Liver (tissue), 3 donors: Measurements from ENCODE around the gene HERPUD2.
A peak's percentile ranks its signal among the peaks of the same experiment; 100 is the strongest.

Experiments used
- EGR1 ChIP-seq, 2 donors: IDR thresholded peaks; 2 replicates each; pipeline ENCODE4 v1.6.1; 2016 to 2018; ENCODE audit warnings: antibody characterized with exemption in 2 of 2, low read depth in 2 of 2
- FOXA1 ChIP-seq: IDR thresholded peaks from 2 replicates; pipeline ENCODE4 v1.6.1; 2016; ENCODE audit warnings: antibody characterized with exemption
- GABPA ChIP-seq, 2 donors: IDR thresholded peaks in 1 of 2; conservative IDR thresholded peaks in 1 of 2; 2 replicates each; pipeline ENCODE4 v1.6.1; 2016; ENCODE audit warnings: antibody characterized with exemption in 2 of 2, mild to moderate bottlenecking in 1 of 2, moderate library complexity in 1 of 2
- SP1 ChIP-seq: IDR thresholded peaks from 2 replicates; pipeline ENCODE4 v1.6.1; 2018; ENCODE audit warnings: antibody characterized with exemption, mild to moderate bottlenecking
- TAF1 ChIP-seq: conservative IDR thresholded peaks from 2 replicates; pipeline ENCODE4 v1.6.1; 2016; ENCODE audit warnings: antibody characterized with exemption, mild to moderate bottlenecking
- YY1 ChIP-seq: IDR thresholded peaks from 2 replicates; pipeline ENCODE4 v1.6.1; 2016; ENCODE audit warnings: antibody characterized with exemption, mild to moderate bottlenecking
- TF ChIP-seq, protein P1 (sequence below): fragments of 150-350 bp; IDR thresholded peaks from 2 replicates; pipeline ENCODE4 v1.5.1; 2017; ENCODE audit warnings: improper control_type of control experiment, low read depth, low read length; ENCODE audit not compliant: missing input control
- TF ChIP-seq, protein P2 (sequence below): IDR thresholded peaks from 2 replicates; pipeline ENCODE4 v1.6.1; 2016; ENCODE audit warnings: antibody characterized with exemption
- TF ChIP-seq, protein P3 (sequence below): IDR thresholded peaks from 2 replicates; pipeline ENCODE4 v1.6.1; 2016; ENCODE audit warnings: antibody characterized with exemption, mild to moderate bottlenecking
- TF ChIP-seq, protein P4 (sequence below): IDR thresholded peaks from 2 replicates; pipeline ENCODE4 v1.6.1; 2016; ENCODE audit warnings: antibody characterized with exemption
- TF ChIP-seq, protein P5 (sequence below): IDR thresholded peaks from 2 replicates; pipeline ENCODE4 v1.6.1; 2016; ENCODE audit warnings: antibody characterized with exemption
- donor health status: healthy.
- donor health status: healthy.

DNA sequence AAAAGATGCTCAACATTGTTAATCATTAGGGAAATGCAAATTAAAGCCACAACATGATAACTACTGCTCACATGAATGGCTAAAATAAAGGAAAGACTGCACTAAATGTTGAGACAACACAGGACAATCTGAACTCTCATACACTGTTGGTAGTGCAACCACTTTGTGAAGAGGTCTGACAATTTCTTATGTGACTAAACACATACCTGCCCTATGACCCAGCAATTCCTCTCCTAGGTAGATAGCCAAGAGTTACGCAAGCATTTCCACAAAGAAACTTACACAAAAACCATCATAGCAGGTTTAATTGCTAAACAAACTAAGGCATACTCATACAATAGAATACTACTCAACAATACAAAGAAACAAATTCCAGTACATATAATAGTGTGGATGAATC is 41.8 kb upstream of the HERPUD2 start:
- TF ChIP-seq, protein P1, sequence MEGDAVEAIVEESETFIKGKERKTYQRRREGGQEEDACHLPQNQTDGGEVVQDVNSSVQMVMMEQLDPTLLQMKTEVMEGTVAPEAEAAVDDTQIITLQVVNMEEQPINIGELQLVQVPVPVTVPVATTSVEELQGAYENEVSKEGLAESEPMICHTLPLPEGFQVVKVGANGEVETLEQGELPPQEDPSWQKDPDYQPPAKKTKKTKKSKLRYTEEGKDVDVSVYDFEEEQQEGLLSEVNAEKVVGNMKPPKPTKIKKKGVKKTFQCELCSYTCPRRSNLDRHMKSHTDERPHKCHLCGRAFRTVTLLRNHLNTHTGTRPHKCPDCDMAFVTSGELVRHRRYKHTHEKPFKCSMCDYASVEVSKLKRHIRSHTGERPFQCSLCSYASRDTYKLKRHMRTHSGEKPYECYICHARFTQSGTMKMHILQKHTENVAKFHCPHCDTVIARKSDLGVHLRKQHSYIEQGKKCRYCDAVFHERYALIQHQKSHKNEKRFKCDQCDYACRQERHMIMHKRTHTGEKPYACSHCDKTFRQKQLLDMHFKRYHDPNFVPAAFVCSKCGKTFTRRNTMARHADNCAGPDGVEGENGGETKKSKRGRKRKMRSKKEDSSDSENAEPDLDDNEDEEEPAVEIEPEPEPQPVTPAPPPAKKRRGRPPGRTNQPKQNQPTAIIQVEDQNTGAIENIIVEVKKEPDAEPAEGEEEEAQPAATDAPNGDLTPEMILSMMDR: no peak
- TF ChIP-seq FOXA1 (no peak), TAF1 (no peak), EGR1 (IDR thresholded peaks at IDR 0.05; ENCODE audit: low read depth in 2 of 2) (no peak), GABPA (IDR thresholded peaks at IDR 0.05 in 1 of 2, conservative IDR thresholded peaks at IDR 0.05 in 1 of 2) (no peak), YY1 (no peak), SP1 (peak; percentile 45)
- TF ChIP-seq, protein P2, sequence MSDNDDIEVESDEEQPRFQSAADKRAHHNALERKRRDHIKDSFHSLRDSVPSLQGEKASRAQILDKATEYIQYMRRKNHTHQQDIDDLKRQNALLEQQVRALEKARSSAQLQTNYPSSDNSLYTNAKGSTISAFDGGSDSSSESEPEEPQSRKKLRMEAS: no peak
- TF ChIP-seq, protein P3, sequence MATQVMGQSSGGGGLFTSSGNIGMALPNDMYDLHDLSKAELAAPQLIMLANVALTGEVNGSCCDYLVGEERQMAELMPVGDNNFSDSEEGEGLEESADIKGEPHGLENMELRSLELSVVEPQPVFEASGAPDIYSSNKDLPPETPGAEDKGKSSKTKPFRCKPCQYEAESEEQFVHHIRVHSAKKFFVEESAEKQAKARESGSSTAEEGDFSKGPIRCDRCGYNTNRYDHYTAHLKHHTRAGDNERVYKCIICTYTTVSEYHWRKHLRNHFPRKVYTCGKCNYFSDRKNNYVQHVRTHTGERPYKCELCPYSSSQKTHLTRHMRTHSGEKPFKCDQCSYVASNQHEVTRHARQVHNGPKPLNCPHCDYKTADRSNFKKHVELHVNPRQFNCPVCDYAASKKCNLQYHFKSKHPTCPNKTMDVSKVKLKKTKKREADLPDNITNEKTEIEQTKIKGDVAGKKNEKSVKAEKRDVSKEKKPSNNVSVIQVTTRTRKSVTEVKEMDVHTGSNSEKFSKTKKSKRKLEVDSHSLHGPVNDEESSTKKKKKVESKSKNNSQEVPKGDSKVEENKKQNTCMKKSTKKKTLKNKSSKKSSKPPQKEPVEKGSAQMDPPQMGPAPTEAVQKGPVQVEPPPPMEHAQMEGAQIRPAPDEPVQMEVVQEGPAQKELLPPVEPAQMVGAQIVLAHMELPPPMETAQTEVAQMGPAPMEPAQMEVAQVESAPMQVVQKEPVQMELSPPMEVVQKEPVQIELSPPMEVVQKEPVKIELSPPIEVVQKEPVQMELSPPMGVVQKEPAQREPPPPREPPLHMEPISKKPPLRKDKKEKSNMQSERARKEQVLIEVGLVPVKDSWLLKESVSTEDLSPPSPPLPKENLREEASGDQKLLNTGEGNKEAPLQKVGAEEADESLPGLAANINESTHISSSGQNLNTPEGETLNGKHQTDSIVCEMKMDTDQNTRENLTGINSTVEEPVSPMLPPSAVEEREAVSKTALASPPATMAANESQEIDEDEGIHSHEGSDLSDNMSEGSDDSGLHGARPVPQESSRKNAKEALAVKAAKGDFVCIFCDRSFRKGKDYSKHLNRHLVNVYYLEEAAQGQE: no peak
- TF ChIP-seq, protein P4, sequence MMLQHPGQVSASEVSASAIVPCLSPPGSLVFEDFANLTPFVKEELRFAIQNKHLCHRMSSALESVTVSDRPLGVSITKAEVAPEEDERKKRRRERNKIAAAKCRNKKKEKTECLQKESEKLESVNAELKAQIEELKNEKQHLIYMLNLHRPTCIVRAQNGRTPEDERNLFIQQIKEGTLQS: no peak
- TF ChIP-seq, protein P5, sequence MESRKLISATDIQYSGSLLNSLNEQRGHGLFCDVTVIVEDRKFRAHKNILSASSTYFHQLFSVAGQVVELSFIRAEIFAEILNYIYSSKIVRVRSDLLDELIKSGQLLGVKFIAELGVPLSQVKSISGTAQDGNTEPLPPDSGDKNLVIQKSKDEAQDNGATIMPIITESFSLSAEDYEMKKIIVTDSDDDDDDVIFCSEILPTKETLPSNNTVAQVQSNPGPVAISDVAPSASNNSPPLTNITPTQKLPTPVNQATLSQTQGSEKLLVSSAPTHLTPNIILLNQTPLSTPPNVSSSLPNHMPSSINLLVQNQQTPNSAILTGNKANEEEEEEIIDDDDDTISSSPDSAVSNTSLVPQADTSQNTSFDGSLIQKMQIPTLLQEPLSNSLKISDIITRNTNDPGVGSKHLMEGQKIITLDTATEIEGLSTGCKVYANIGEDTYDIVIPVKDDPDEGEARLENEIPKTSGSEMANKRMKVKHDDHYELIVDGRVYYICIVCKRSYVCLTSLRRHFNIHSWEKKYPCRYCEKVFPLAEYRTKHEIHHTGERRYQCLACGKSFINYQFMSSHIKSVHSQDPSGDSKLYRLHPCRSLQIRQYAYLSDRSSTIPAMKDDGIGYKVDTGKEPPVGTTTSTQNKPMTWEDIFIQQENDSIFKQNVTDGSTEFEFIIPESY: no peak
